ENCODE data around the gene TMPRSS12.
"Not testable (repeated sequence)": the region's sequence is repeated elsewhere in the genome, so short reads cannot be mapped to it uniquely, and the experiment has no call there.

Gene TMPRSS12, protein sequence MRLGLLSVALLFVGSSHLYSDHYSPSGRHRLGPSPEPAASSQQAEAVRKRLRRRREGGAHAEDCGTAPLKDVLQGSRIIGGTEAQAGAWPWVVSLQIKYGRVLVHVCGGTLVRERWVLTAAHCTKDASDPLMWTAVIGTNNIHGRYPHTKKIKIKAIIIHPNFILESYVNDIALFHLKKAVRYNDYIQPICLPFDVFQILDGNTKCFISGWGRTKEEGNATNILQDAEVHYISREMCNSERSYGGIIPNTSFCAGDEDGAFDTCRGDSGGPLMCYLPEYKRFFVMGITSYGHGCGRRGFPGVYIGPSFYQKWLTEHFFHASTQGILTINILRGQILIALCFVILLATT

GRCh38 chr12:50842637-50843493 is at the start of gene TMPRSS12:
Gene TMPRSS12, plus strand, starts transcription at chr12:50842926. Its CDS starts 39 bp downstream, at chr12:50842965.
- no peak for DNase-seq (ENCODE audit: low read depth in 2 of 2)

DNA sequence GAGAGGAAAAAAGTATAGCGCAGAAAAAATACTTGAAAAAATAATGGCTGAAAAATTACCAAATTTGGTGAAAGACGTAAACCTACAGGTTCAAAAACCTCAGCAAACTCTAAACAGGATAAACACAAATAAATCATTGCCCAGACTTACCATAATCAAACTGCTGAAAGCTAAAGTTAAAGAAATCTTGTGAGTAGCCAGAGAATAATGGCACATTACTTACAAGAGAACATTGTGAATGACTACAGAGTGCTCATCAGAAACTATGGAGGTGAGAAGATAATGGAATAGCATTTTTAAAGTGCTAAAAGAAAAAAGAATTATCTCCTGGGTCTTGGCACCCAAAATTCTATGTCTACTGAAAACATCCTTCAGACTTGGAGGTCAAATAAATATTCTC is 42.8 kb upstream of the TMPRSS12 start:
- no peak for DNase-seq (ENCODE audit: low read depth in 2 of 2)

- no peak for DNase-seq (ENCODE audit: low read depth in 2 of 2)
Measured at GRCh38 chr12:50803230-50803875, 39.4 kb upstream of the TMPRSS12 start.

GRCh38 chr12:50806176-50806575 is 36.5 kb upstream of the TMPRSS12 start:
- DNase-seq (ENCODE audit: low read depth in 2 of 2), result no peak

DNA sequence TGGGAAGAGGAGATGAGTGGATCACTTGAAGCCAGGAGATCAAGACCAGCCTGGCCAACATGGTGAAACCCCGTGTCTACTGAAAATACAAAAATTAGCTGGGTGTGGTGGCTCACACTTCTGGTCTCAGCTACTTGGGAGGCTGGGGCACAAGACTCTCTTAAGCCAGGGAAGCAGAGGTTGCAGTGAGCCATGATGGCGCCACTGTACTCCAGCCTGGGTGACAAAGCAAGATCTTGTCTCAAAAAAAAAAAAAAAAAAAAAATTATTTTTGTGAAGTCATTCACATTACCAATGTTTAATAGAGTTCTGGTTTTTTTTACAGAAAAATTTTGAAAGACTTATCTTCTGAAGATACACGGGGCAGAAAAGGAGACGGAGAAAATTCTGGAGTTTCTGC is 33.6 kb upstream of the TMPRSS12 start:
- not testable (repeated sequence) for DNase-seq (ENCODE audit: low read depth in 2 of 2)

GRCh38 chr12:50814921-50815320 is 27.8 kb upstream of the TMPRSS12 start:
- not testable (repeated sequence) for DNase-seq (ENCODE audit: low read depth in 2 of 2)

DNA sequence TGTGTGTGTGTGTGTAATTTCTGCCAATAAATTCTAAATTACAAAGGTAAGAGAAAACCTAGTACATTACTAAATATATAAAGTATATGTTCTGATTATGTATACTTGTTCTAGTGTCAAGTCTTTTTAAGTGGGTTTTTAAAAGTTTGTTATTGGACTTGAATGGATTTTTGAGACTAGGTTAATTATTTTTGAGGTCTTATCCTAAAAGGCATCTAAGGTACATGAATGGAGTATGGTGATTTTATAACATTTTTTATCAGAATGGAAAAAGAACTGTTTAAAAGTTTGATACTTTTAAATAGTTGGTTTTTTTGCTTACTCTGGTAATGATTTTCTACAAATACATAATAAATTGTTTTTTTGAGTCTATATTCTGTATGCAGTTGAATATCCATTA is 22.5 kb upstream of the TMPRSS12 start:
- no peak for DNase-seq (ENCODE audit: low read depth in 2 of 2)

GRCh38 chr12:50822082-50822481 is 20.6 kb upstream of the TMPRSS12 start:
- DNase-seq (ENCODE audit: low read depth in 2 of 2), result no peak

DNA sequence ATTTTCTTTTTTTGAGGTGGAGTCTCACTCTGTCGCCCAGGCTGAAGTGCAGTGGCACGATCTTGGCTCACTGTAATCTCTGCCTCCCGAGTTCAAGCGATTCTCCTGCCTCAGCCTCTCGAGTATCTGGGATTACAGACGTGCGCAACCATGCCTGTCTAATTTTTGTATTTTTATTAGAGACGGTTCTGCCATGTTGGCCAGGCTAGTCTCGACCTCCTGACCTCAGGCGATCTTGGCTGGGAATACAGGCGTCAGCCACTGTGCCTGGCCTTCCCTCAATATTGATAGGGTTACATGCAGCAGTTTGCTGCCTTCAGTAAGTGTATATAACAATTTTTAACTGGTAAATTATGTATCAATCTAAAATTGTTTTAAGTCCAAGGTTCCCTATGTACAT is 19.0 kb upstream of the TMPRSS12 start:
- DNase-seq (ENCODE audit: low read depth in 2 of 2), result not testable (repeated sequence)

- DNase-seq (ENCODE audit: low read depth in 2 of 2), result no peak
Measured at GRCh38 chr12:50824914-50825313, 17.8 kb upstream of the TMPRSS12 start.

DNA sequence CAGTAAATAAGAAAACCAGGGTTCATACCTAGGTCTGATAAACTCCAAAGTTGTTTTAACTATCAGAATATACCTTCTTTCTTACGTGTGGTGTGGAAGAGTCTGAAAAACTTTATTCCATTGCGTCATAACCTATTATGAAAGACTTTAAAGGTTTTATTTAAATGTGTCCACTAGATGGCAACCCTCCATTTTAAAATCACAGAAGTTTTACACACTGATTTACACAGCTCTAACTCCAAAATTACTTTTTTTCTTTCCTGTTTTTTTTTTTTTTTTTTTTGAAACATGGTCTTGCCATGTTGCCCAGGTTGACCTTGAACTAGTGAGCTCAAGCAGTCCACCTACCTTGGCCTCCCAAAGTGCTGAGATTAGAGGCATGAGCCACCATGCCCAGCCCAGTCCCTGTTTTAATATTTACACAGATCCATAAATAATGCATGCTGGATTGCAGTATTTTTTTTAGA is 17.3 kb upstream of the TMPRSS12 start:
- no peak for DNase-seq (ENCODE audit: low read depth in 2 of 2)

- DNase-seq (ENCODE audit: low read depth in 2 of 2), result no peak
Measured at GRCh38 chr12:50828121-50828520, 14.6 kb upstream of the TMPRSS12 start.

GRCh38 chr12:50828886-50829285 is 13.8 kb upstream of the TMPRSS12 start:
- no peak for DNase-seq (ENCODE audit: low read depth in 2 of 2)

GRCh38 chr12:50833801-50834200 is 8.9 kb upstream of the TMPRSS12 start:
- DNase-seq (ENCODE audit: low read depth in 2 of 2), result not testable (repeated sequence)

- DNase-seq (ENCODE audit: low read depth in 2 of 2), result no peak
Measured at GRCh38 chr12:50839042-50839441, 3.7 kb upstream of the TMPRSS12 start.

DNA sequence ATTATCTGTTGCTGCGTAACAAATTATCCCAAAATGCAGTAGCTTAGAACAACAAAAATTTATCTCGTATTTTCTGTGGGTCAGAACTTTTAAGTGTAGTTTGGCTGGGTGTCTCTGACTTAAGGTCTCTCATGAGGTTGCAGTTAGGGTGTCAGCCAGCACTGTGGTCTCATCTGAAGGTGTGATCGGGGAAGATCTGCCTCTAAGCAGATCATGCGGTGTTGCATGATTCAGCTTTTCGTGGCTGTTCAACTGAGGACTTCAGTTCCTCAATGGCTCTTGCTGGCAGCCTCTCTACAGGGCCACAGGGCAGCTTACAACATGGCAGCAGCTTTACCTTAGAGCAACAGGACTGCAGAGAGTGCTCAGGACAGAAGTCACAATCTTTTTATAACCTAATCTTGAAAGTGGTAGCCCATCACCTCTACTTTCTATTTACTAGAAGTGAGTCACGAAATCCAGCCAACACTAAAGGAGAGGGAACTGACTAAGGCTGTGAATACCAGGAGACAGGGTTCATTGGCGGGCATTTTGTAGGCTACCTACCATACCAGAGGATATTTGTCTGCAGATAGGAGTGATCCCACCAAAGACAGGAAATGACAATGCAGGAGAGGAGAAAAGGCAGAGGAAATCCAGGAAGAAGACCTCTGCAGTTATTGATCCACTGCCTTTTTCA is 1.8 kb upstream of the TMPRSS12 start:
- DNase-seq (ENCODE audit: low read depth in 2 of 2), result no peak

DNA sequence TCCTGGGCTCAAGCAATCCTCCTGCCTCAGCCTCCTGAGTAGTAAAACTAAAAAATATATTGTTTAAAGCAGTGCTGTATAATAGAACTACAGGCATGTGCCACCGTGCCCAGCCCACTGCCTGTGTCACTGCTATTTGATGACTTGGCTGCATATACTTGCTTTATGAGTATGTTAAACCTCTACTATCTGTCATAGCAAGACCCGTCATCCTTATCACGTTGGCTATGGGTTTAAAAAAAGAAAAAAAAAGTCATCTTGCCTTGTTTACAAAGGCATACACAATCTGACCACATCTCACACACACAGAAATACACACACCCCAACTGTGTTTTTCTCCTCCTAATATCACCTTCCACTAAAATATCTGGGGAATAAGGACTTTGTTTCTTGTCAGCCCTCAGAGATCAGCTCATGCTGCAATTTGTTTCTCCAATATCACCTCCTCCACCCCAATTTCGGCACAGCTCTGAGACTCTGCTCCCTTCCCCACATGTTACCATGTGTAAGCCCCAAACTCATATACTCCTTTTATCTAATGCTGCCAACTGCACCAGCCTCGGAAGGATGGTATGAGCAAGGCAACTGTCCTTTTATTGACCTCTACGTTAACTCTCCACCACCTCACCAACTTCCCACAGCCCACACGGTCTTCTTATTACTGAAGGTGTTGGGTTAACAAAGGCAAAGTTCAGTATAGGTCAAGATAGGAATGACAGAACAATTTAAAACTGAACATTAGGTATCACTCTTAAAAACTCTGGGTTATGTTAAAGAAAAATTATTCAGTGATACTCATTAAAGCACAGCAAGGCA is 802 bp upstream of the TMPRSS12 start:
- no peak for DNase-seq (ENCODE audit: low read depth in 2 of 2)

GRCh38 chr12:50845021-50845647 is 2.4 kb downstream of the TMPRSS12 start:
- no peak for DNase-seq (ENCODE audit: low read depth in 2 of 2)

DNA sequence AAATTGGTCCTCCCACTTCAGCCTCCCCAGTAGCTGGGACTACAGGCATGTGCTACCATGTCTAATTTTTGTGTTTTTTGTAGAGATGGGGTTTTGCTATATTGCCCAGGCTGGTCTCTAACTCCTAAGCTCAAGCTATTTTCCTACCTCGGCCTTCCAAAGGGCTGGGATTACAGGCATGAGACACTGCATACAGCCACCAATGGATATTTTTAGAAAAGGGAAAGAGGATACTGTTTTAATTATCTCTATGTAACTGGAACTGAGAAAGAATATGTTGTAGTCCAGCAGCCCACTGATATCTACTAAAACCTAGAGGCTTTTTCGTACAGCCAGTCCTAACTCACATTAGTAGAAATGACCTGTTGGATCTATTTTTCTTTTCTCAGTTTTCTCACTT is 6.2 kb downstream of the TMPRSS12 start:
- no peak for DNase-seq (ENCODE audit: low read depth in 2 of 2)

DNA sequence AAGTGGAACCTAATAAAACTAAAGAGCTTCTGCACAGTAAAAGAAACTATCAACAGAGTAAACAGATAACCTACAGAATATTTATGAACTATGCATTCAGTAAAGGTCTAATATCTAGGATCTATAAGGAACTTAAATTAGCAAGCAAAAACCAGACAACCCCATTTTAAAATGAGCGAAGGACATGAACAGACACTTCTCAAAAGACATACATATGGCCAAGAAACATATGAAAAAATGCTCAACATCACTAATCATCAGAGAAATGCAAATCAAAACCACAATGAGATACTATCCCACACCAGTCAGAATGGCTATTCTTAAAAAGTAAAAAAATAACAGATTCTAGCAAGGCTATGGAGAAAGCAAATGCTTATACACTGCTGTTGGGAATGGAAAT is 12.5 kb downstream of the TMPRSS12 start:
- DNase-seq (ENCODE audit: low read depth in 2 of 2), result not testable (repeated sequence)
